GM18507 (cell line): Measurements from ENCODE around the gene PLK3.
"Not testable (repeated sequence)": the region's sequence is repeated elsewhere in the genome, so short reads cannot be mapped to it uniquely, and the experiment has no call there.

Source experiments
- DNase-seq: peaks from one replicate; pipeline ENCODE4 v3.0.0; 2011; ENCODE audit warnings: low read depth; ENCODE audit not compliant: insufficient read length; ENCODE audit errors: extremely low spot score
- FAIRE-seq: peaks from 2 replicates; lab custom pipeline; 2011; peaks lifted over from hg19 to GRCh38; lab: Jason Lieb, UNC

The PLK3 gene

GRCh38 chr1:44799770-44800584 is at the start of gene PLK3:
Gene PLK3 (plus strand): TSS chr1:44800377. CDS start chr1:44800464, 87 bp downstream.
- FAIRE-seq (peak; percentile 98), DNase-seq (peak; percentile 96)

GRCh38 chr1:44757420-44757819 is 42.8 kb upstream of the PLK3 start:
- FAIRE-seq (peak; percentile 76), DNase-seq (no peak)

DNA sequence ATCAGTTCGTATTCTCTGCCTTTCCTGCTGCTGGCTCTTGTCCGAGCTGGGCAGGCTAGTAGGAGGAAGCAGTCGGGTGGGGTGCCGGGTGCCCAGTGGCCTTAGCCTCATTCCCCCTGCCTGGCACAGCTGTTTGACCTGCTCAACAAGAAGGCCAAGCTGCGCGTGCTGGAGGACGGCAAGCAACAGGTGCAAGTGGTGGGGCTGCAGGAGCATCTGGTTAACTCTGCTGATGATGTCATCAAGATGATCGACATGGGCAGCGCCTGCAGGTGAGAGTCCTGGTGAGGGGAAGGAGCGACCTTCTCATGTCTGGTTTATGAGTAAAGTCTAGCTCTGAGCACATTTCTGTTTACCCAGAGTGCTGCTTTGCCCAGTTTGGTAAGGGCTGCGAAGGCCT is 41.1 kb upstream of the PLK3 start:
- FAIRE-seq = no peak
- DNase-seq = no peak

DNA sequence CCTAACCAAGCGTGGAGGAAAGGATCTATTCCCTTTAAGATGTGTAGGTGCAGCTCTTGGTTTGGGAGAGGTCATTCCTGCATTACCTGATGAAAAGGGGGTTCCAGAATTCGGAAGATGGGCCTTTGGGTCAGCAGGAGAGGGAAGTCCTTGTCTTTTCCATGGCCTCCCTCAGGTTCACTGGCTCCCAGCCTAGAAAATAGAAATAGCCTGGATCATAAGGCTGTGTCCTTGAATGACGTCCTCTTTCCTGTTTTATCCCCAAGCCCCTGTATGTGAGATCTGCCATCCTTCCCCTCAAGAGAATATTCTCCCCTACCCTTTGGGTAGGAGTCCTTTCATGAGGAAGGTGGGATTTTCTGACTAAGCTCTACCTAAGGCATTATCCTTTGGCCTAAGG is 39.3 kb upstream of the PLK3 start:
- DNase-seq = no peak
- no peak for FAIRE-seq

- not testable (repeated sequence) for DNase-seq, FAIRE-seq
These were observed 33.8 kb upstream of the PLK3 start for GRCh38 chr1:44766421-44766820.

DNA sequence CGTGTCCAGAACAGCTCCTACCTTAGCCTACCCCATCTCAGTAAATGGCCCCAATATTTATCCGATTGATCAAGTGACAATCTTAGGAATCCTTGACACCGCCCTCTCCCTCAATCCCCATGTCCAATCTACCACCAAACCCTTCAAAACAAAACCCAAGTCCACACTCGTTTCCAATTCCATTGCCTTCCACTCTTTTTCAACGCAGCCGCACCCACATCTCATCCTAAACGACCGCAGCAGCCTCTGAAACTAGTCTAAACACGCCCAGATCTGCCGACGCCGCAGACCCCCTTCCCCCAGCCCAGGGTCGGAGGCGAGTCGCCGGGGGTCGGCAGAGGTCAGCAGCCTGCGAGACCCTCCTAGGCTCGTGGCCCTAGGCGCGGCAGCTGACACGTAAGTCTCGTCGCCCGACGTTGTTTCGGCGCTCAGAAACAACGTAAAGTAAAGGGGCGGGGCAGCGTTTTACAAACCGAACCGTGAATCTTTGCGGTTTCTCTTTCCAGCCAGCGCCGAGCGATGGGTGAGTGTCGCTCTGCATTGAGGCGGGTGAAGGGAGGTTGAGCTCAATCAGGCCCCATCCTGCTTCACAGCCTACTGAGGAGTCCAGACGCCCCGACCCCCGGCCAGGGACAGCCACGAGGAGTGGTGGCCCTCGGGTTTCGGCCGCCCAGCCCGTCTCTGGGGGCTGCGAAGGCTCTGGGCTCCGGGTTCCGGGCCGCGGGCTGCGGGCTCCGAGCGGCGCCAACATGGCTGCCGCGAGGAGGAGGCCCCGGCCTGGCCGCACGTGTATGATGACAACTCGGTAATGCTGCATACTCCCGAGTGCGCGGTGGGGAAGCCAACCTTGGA is 24.9 kb upstream of the PLK3 start, which contains the start of gene RPS8:
TSS of gene RPS8 (plus strand) at position 463 of the 852 bp plus-strand sequence. CDS start at position 520, 57 bp downstream.
- peak; percentile 85 for FAIRE-seq
- peak; percentile 74 for DNase-seq

DNA sequence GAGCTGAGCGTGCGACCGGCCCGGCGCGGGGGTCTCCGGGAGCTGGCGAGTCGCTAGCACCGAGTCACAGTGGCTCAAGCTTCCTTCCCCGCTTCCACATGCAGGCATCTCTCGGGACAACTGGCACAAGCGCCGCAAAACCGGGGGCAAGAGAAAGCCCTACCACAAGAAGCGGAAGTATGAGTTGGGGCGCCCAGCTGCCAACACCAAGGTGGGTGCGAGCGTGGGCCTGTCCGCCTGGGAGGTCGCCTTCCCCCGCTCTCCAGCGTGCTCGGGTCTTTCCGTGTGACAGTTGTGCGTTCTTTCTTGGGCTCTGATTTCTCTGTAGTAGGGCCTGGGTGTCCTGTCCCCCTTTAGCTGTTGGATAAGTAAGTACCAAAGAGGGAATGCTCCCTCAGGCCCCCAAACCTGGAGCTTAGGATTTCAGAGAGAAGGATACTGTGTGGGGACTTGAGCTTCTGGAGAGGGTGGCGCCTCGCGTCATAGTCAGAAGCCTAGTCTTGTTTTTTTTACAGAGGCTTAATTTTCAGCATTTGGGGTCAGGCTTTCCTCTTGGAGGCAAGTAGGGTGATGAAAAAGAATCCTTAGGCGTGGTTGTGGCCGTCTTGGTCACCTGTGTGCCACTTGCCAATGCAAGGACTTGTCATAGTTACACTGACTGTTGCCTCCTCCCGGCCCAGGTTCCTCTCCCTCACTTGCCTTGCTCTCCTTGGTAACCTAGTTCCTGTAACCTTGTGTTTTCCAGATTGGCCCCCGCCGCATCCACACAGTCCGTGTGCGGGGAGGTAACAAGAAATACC is 24.0 kb upstream of the PLK3 start:
- DNase-seq (no peak), FAIRE-seq (no peak)

- FAIRE-seq = no peak
These were observed 23.5 kb upstream of the PLK3 start for GRCh38 chr1:44776730-44777068.

GRCh38 chr1:44777547-44777946 is 22.6 kb upstream of the PLK3 start:
- DNase-seq (no peak), FAIRE-seq (no peak)

More at GRCh38 chr1:44776730-44777068, 23.5 kb upstream of the PLK3 start:
- DNase-seq = no peak

DNA sequence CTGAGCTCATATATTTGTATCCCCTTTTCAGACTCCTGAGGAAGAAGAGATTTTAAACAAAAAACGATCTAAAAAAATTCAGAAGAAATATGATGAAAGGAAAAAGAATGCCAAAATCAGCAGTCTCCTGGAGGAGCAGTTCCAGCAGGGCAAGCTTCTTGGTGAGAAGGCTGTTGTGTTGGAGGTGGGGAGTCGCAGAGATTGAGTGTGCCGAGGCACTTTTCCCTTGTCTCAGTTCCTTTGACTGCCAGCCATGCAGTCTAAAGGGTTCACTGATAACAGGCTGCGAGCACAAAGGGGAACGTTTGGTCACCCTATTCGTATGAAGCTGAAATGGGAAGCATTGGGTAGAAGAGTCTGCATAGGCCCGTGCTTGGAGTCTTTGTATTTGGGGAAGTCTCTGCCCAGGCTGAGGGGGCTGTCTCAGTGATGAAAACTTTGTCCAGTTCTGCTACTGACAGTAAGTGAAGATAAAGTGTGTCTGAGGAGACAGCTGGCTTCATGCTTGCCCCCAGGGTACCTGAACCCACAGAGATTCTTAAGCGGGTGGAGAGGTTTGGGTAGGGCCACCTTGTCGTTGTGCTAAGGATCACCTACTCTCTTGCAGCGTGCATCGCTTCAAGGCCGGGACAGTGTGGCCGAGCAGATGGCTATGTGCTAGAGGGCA is 22.1 kb upstream of the PLK3 start:
- no peak for FAIRE-seq
- DNase-seq = no peak

DNA sequence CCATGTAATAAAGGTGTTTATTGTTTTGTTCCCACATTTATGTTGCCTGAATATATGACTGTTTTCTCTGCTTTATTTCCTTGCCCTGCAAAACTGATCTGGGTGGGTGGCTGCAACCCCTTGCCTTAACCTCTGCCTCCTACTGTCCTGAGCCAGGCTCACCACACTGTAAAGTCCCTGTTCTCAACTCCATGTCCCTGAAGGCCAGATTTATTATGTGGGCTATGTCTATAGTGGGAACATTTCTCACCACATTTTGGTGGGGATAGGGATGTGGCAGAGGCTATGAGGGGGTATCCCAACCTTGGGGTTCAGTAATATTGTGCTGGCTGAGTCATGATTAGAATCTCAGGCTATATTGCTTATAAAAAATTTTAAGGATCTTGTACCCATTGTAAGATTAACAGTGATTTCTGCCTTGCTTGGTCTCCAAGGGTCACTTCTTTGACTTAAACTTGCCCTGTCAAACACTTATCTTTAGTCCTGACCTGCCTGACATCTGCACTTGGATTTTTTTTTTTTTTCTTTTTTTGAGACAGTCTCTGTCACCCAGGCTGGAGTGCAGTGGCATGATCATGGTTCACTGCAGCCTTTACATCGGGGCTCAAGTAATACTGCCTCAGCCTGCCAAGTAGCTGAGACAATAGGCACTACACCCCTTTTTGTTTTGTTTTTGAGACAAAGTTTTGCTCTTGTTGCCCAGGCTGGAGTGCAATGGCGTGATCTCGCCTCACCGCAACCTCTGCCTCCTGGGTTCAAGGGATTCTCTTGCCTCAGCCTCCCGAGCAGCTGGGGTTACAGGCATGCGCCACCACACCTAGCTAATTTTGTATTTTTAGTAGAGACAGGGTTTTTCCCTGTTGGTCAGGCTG is 21.2 kb upstream of the PLK3 start:
- FAIRE-seq (no peak), DNase-seq (no peak)

- no peak for FAIRE-seq
These were observed 19.5 kb upstream of the PLK3 start for GRCh38 chr1:44780583-44781121.

DNA sequence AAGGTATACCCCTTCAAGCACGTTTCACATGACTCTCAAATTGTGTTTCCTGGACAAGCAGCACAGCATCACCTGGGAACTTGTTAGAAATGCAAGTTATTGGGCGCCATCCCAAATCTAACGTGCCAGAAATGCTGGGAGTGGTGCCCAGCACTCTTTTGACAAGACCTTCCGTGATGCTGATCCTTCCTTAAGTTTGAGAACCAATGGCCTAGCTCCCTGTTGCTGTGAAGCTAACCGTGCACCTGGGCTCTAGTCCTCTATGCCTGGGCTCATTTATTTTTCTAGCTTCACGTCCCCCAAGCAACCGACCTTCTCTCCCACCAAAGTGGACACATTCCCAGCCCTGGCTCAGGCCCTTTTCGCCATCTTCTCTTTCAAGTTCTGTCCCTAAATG is 16.5 kb upstream of the PLK3 start:
- FAIRE-seq (no peak), DNase-seq (no peak)

More at GRCh38 chr1:44780583-44781121, 19.5 kb upstream of the PLK3 start:
- DNase-seq = no peak

- no peak for DNase-seq
- FAIRE-seq = no peak
These were observed 15.8 kb upstream of the PLK3 start for GRCh38 chr1:44784094-44785028.

GRCh38 chr1:44785029-44785380 is 15.2 kb upstream of the PLK3 start:
- FAIRE-seq = no peak

GRCh38 chr1:44785501-44786137 is 14.6 kb upstream of the PLK3 start:
- DNase-seq = no peak
- no peak for FAIRE-seq

More at GRCh38 chr1:44785029-44785380, 15.2 kb upstream of the PLK3 start:
- DNase-seq = no peak
